ENCODE measurements around the gene MCUB. TPM values are rescaled to one million over a fixed set of nuclear protein-coding genes. Genes with fewer than 3 reads are reported as not detected.
"Not testable (repeated sequence)": the region's sequence is repeated elsewhere in the genome, so short reads cannot be mapped to it uniquely, and the experiment has no call there.

Gene MCUB
- total RNA-seq, 1 experiment from 2014 or later = 24.1 TPM

GRCh38 chr4:109590905-109591304, 30.9 kb downstream of the MCUB start:
- Histone ChIP-seq H3K4me3 (ENCODE audit: low read depth in 2 of 2, low read length in 2 of 2) (no peak overlapping the region), H3K27ac (ENCODE audit: low read length) (no peak overlapping the region), H3K36me3 (ENCODE audit: control insufficient read depth, insufficient read depth, low read length) (no peaks in the 10 kb centered on the region), H3K4me1 (ENCODE audit: control insufficient read depth, insufficient read depth, low read length) (no peaks in the 10 kb centered on the region), H3K27me3 (ENCODE audit: control insufficient read depth, insufficient read depth, low read length) (no peaks in the 10 kb centered on the region), H3K9me3 (ENCODE audit: control insufficient read depth, insufficient read depth, low read depth, low read length) (no peaks in the 10 kb centered on the region)
- ATAC-seq (no peak), DNase-seq (ENCODE audit: low read depth, low spot score) (no peak)
- ChIA-PET POLR2A (no interaction called here), CTCF (no interaction called here)
- in situ Hi-C loops (cut with HindIII; ENCODE audit: low pct_unique_long_range_greater_than_20kb, low sequenced_read_pairs) = no loop called here
- TF ChIP-seq POLR2AphosphoS5 (IDR thresholded peaks at IDR 0.05; ENCODE audit: low read depth, low read length) = no peak
- intact Hi-C loops (cut with micrococcal nuclease; ENCODE audit: unreplicated experiment) = no loop called here
- no TSS peak for BruUV-seq (replicated peaks)

- Histone ChIP-seq H3K36me3 (ENCODE audit: control insufficient read depth, insufficient read depth, low read length) (no peaks in the 10 kb centered on the region), H3K4me3 (ENCODE audit: low read depth in 2 of 2, low read length in 2 of 2) (no peak overlapping the region), H3K4me1 (ENCODE audit: control insufficient read depth, insufficient read depth, low read length) (no peaks in the 10 kb centered on the region), H3K27me3 (ENCODE audit: control insufficient read depth, insufficient read depth, low read length) (no peaks in the 10 kb centered on the region), H3K9me3 (ENCODE audit: control insufficient read depth, insufficient read depth, low read depth, low read length) (no peaks in the 10 kb centered on the region), H3K27ac (ENCODE audit: low read length) (no peak overlapping the region)
- intact Hi-C loops (cut with micrococcal nuclease; ENCODE audit: unreplicated experiment) = no loop called here
- no TSS peak for BruUV-seq (replicated peaks)
- in situ Hi-C loops (cut with HindIII; ENCODE audit: low pct_unique_long_range_greater_than_20kb, low sequenced_read_pairs) = no loop called here
- ChIA-PET POLR2A (no interaction called here), CTCF (no interaction called here)
- DNase-seq (ENCODE audit: low read depth, low spot score) (no peak), ATAC-seq (no peak)
- no peak for TF ChIP-seq SIN3A (IDR thresholded peaks at IDR 0.05; ENCODE audit: borderline replicate concordance, insufficient read depth, low read depth, low read length)
- no peak for TF ChIP-seq REST (IDR thresholded peaks at IDR 0.05; ENCODE audit: insufficient read depth in 1 of 2, low read depth in 2 of 2, low read length in 1 of 2)
- TF ChIP-seq TCF7L2 (IDR thresholded peaks at IDR 0.05; ENCODE audit: low read depth, low read length) = no peak
Measured at GRCh38 chr4:109592367-109592766, 32.3 kb downstream of the MCUB start.

- H3K9me3 ChIP-seq (ENCODE audit: control insufficient read depth, insufficient read depth, low read depth, low read length); ATAC-seq; DNase-seq (ENCODE audit: low read depth, low spot score); H3K27ac ChIP-seq (ENCODE audit: low read length); CTCF ChIA-PET; H3K36me3 ChIP-seq (ENCODE audit: control insufficient read depth, insufficient read depth, low read length); H3K4me3 ChIP-seq (ENCODE audit: low read depth in 2 of 2, low read length in 2 of 2); BruUV-seq (replicated peaks); H3K27me3 ChIP-seq (ENCODE audit: control insufficient read depth, insufficient read depth, low read length); intact Hi-C loops (cut with micrococcal nuclease; ENCODE audit: unreplicated experiment); H3K4me1 ChIP-seq (ENCODE audit: control insufficient read depth, insufficient read depth, low read length); POLR2A ChIA-PET; in situ Hi-C loops (cut with HindIII; ENCODE audit: low pct_unique_long_range_greater_than_20kb, low sequenced_read_pairs): not testable (repeated sequence)
Measured at GRCh38 chr4:109595123-109595522, 35.1 kb downstream of the MCUB start.

- H3K27ac ChIP-seq (ENCODE audit: low read length); POLR2A ChIA-PET: not testable (repeated sequence)
Measured at GRCh38 chr4:109596420-109597085, 36.5 kb downstream of the MCUB start.

More at GRCh38 chr4:109596420-109597085, 36.5 kb downstream of the MCUB start:
- H3K9me3 ChIP-seq (ENCODE audit: control insufficient read depth, insufficient read depth, low read depth, low read length); H3K27me3 ChIP-seq (ENCODE audit: control insufficient read depth, insufficient read depth, low read length); H3K4me3 ChIP-seq (ENCODE audit: low read depth in 2 of 2, low read length in 2 of 2); BruUV-seq (replicated peaks); H3K4me1 ChIP-seq (ENCODE audit: control insufficient read depth, insufficient read depth, low read length); intact Hi-C loops (cut with micrococcal nuclease; ENCODE audit: unreplicated experiment); H3K36me3 ChIP-seq (ENCODE audit: control insufficient read depth, insufficient read depth, low read length); CTCF ChIA-PET; ATAC-seq; in situ Hi-C loops (cut with HindIII; ENCODE audit: low pct_unique_long_range_greater_than_20kb, low sequenced_read_pairs); DNase-seq (ENCODE audit: low read depth, low spot score): not testable (repeated sequence)
